Astrocyte of the spinal cord (primary cell): ENCODE measurements around the gene TM9SF1.
A peak's percentile ranks its signal among the peaks of the same experiment; 100 is the strongest.
"Not testable (repeated sequence)": the region's sequence is repeated elsewhere in the genome, so short reads cannot be mapped to it uniquely, and the experiment has no call there.

Source experiments
- DNase-seq: peaks from one replicate; pipeline ENCODE4 v3.0.0; 2011; ENCODE audit warnings: low read depth, low spot score
- H3K4me3 ChIP-seq: 2 replicates; pipeline ENCODE4 v1.5.1; 2011; ENCODE audit warnings: low read depth, mild to moderate bottlenecking, low read length, moderate library complexity
- CTCF ChIP-seq: IDR thresholded peaks from 2 replicates; pipeline ENCODE4 v1.5.1; 2012; ENCODE audit warnings: low read depth, mild to moderate bottlenecking, low read length, inconsistent platforms
- in situ Hi-C: cut with HindIII; loops from 2 replicates; pipeline ENCODE4 v1.10.0; 2017; ENCODE audit warnings: low sequenced_read_pairs

Gene TM9SF1

GRCh38 chr14:24219521-24219920, 24.3 kb upstream of the TM9SF1 start:
- in situ Hi-C loops, result no loop called here
- no peak for DNase-seq
- no peak for TF ChIP-seq CTCF

GRCh38 chr14:24219080-24219479, 23.8 kb upstream of the TM9SF1 start:
- no peak overlapping the region for H3K4me3 ChIP-seq
- no peak for DNase-seq
- no peak for TF ChIP-seq CTCF
- in situ Hi-C loops, result no loop called here

More at GRCh38 chr14:24219521-24219920, 24.3 kb upstream of the TM9SF1 start:
- H3K4me3 ChIP-seq, result no peak overlapping the region

- in situ Hi-C loops, DNase-seq, H3K4me3 ChIP-seq: not testable (repeated sequence)
Observed at GRCh38 chr14:24216876-24217275, 21.6 kb upstream of the TM9SF1 start.

GRCh38 chr14:24216345-24216699, 21.1 kb upstream of the TM9SF1 start:
- in situ Hi-C loops, result no loop called here
- no peak for TF ChIP-seq CTCF
- no peak for DNase-seq
- H3K4me3 ChIP-seq, result peak overlapping the region; percentile 62

GRCh38 chr14:24215495-24216344, 20.5 kb upstream of the TM9SF1 start, which contains the start of gene MDP1:
TSS of gene MDP1 (minus strand) at chr14:24216066. CDS start at chr14:24215955, 111 bp downstream.
- H3K4me3 ChIP-seq, result peak within 1 kb of the TSS; percentile 62

GRCh38 chr14:24213866-24214662, 18.8 kb upstream of the TM9SF1 start:
- TF ChIP-seq CTCF, result no peak
- no peak for DNase-seq
- peak overlapping the region; percentile 85 for H3K4me3 ChIP-seq
- in situ Hi-C loops, result no loop called here

More at GRCh38 chr14:24215495-24216344, 20.5 kb upstream of the TM9SF1 start, which contains the start of gene MDP1:
- peak; percentile 89 for DNase-seq
- in situ Hi-C loops, result no loop called here
- TF ChIP-seq CTCF, result peak; percentile 70
